Heart right ventricle (tissue), 16 donors: ENCODE measurements around the gene SERP2. TPM values are rescaled to one million over a fixed set of nuclear protein-coding genes. Genes with fewer than 3 reads are reported as not detected.

Experiments
- ATAC-seq, 8 donors: fragments of 200-7000 bp; cut with Tn5 transposase; one replicate each; pipeline ENCODE4 v1.9.1; 2020; ENCODE audit warnings: mild to moderate bottlenecking in 8 of 8, moderate library complexity in 8 of 8, moderate number of reproducible peaks in 1 of 8
- DNase-seq, 2 donors: peaks; one replicate each; pipeline ENCODE4 v3.0.0-alpha.2; 2020
- H3K27ac ChIP-seq, 10 donors: fragments of 200-600 bp; sonication (generic) in 2 of 10; one replicate each; pipeline versions ENCODE4 v1.5.0 to v1.8.0; 2020 to 2022; ENCODE audit warnings: mild to moderate bottlenecking in 3 of 10
- H3K27me3 ChIP-seq, 7 donors: fragments of 200-600 bp; one replicate each; pipeline ENCODE4 v1.8.0; 2021 to 2022; ENCODE audit warnings: mild to moderate bottlenecking in 2 of 7
- H3K36me3 ChIP-seq, 9 donors: fragments of 200-600 bp; sonication (generic) in 1 of 9; one replicate each; pipeline versions ENCODE4 v1.5.0 to v1.8.0; 2020 to 2022; ENCODE audit warnings: mild to moderate bottlenecking in 2 of 9
- H3K4me1 ChIP-seq, 9 donors: fragments of 200-600 bp; sonication (generic) in 1 of 9; one replicate each; pipeline versions ENCODE4 v1.5.0 to v1.8.0; 2020 to 2022; ENCODE audit warnings: mild to moderate bottlenecking in 4 of 9
- H3K4me3 ChIP-seq, 10 donors: fragments of 200-600 bp; sonication (generic) in 2 of 10; one replicate each; pipeline versions ENCODE4 v1.5.0 to v1.8.0; 2020 to 2022; ENCODE audit warnings: mild to moderate bottlenecking in 7 of 10, moderate library complexity in 2 of 10
- H3K9me3 ChIP-seq, 11 donors: fragments of 200-600 bp in 10 of 11; sonication (generic) in 2 of 11; one replicate each; pipeline versions ENCODE4 v1.5.0 to v1.8.0; 2013 to 2022; ENCODE audit warnings: mild to moderate bottlenecking in 2 of 11, control low read depth in 1 of 11, moderate library complexity in 1 of 11
- WGBS, 2 donors: extraction: QIAGEN DNeasy Blood & Tissue Kit; methylation state at CpG; one replicate each; pipeline ENCODE4 v1.1.7; 2013; ENCODE audit warnings: inconsistent platforms in 1 of 2; 5-methylcytosine and 5-hydroxymethylcytosine counted together
- intact Hi-C, 10 donors: fragments of 100-400 bp; cut with DNase I; formaldehyde crosslinking; loops; one replicate each; pipeline versions ENCODE4 v1.11.1 to v1.14.2; 2022
- polyA plus RNA-seq, 2 donors: library from polyadenylated mRNA; stranded (reverse); fragments of 200-250 nt; gene quantifications; one replicate each; pipeline ENCODE4 v1.2.3, GENCODE V29; 2013
- total RNA-seq, 10 donors: library from RNA; stranded (reverse); fragmentation: NEBNext Ultra II Directional in 3 of 10; extraction: Animal tissue kit (Norgen Biotek cat#: 25700) in 3 of 10; gene quantifications; one replicate each; pipeline versions ENCODE4 v1.2.1 to v1.2.4, GENCODE V29; 2021 to 2023
- TF ChIP-seq, protein P1 (sequence below), 9 donors: fragments of 200-600 bp; sonication (generic) in 2 of 9; IDR thresholded peaks; one replicate each; pipeline versions ENCODE4 v1.5.0 to v1.8.0; 2021 to 2022; ENCODE audit warnings: antibody characterized with exemption in 9 of 9, mild to moderate bottlenecking in 5 of 9, moderate library complexity in 1 of 9
- donor health status: Arrhythmogenic right ventricular cardiomyopathy.
- donor health status: ischemic (EF 13 %, LVEDD 7.1; RV severe dilation, severe dysfunction).
- donor health status: healthy with polysubstance abuse.
- donor health status: DM: no; HTN: yes; CAD: no.
- donor health status: DM: no; HTN: no; CAD: no.
- donor health status: ischemic (EF 25% LVEDD 6.9; RV normal size, moderate dysfunction).
- donor health status: ischemic (EF 25% LVEDD 5.7; RV mildly dilated, moderate dysfunction).
- donor health status: healthy.
- donor health status: DM: yes; HTN: yes; CAD: no.
- donor health status: Ischemic cardiomyopathy.
- donor health status: ischemic (EF 35%, LVEDD 5.7; RV mildly dilated, moderate dysfunction).
- donor health status: nonischemic (EF 11% LVEDD 7.7; RV severe dilation, severe dysfunction).
- donor health status: DM: yes; HTN: yes; CAD: no.
- donor health status: PGD.
- donor health status: ischemic (EF 29% LVEDD 5.4; RV normal size, mild dysfunction).
- donor health status: nonischemic (EF 23%, LVEDD 6.1; RV moderate dilation, normal function).

Gene SERP2
- total and polyA plus RNA-seq, 12 donors, result 10.0 to 20.4 (median 11.8) TPM

DNA sequence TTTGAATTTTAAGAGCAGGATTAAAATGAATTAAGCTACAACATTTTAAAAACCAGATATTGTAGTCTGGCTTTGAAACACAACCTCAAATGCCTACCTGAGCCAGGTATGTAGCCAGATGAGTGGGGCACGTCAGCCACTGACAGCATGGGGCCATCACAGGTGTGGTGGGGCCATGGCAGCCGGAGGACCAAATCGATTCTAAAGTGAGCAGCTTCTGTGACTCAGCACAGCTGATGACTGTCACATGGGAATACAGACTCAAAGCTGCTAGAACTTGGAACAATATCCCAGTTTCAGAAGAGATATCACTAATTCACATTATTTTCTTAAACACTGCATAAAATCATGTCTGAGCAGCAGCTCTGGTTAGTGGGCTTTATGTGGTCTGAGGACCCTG lies 52.8 kb downstream of the SERP2 start:
- intact Hi-C loops, result loop anchor here in 1 of 10 donors (5.0 kb wide), 1 partner anchor 174 kb away; no protein-coding TSS in a partner anchor
- TF ChIP-seq, protein P1, sequence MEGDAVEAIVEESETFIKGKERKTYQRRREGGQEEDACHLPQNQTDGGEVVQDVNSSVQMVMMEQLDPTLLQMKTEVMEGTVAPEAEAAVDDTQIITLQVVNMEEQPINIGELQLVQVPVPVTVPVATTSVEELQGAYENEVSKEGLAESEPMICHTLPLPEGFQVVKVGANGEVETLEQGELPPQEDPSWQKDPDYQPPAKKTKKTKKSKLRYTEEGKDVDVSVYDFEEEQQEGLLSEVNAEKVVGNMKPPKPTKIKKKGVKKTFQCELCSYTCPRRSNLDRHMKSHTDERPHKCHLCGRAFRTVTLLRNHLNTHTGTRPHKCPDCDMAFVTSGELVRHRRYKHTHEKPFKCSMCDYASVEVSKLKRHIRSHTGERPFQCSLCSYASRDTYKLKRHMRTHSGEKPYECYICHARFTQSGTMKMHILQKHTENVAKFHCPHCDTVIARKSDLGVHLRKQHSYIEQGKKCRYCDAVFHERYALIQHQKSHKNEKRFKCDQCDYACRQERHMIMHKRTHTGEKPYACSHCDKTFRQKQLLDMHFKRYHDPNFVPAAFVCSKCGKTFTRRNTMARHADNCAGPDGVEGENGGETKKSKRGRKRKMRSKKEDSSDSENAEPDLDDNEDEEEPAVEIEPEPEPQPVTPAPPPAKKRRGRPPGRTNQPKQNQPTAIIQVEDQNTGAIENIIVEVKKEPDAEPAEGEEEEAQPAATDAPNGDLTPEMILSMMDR (IDR thresholded peaks at IDR 0.05), result no peak
- Histone ChIP-seq H3K27ac (no peak overlapping the region), H3K4me1 (peaks cover 0 to 18% (median 6%) of the 10 kb centered on the region in 9 donors), H3K4me3 (no peak overlapping the region), H3K27me3 (no peaks in the 10 kb centered on the region), H3K9me3 (peaks cover 0 to 3% (median 0%) of the 10 kb centered on the region in 11 donors), H3K36me3 (no peaks in the 10 kb centered on the region)
- 61 to 75% methylated on average over 3 of the region's 3 CpGs for WGBS, 2 donors
- ATAC-seq, result no peak
- no peak for DNase-seq

DNA sequence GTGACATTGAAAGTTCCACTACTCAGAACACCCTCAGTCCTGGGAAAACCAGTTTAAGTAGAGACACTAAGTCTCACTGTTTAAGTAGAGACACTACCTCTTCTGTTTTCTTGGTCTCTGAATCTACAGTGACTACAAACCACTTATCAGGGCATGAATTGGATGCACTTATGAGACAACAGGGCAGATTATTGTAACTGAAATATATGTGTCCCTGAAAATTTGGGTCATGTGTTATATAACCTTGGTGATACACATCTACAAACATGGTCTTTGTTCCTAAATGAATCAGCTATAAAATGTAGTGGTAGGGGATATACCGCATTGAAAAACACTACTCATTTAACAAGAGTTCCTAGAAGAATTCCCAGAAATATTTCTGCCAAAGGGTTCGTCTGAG lies 55.7 kb downstream of the SERP2 start:
- TF ChIP-seq, protein P1 (IDR thresholded peaks at IDR 0.05), result no peak
- H3K9me3 ChIP-seq, result peaks cover 0 to 3% (median 0%) of the 10 kb centered on the region in 11 donors
- no peak overlapping the region for H3K27ac ChIP-seq
- 77 to 87% methylated on average over 2 of the region's 2 CpGs for WGBS, 2 donors
- ATAC-seq (no peak), DNase-seq (no peak)
- H3K4me3 ChIP-seq, result no peak overlapping the region
- intact Hi-C loops, result loop anchor here in 1 of 10 donors (5.0 kb wide), 1 partner anchor 177 kb away; no protein-coding TSS in a partner anchor
- peaks cover 0 to 17% (median 10%) of the 10 kb centered on the region in 9 donors for H3K36me3 ChIP-seq
- no peaks in the 10 kb centered on the region for H3K27me3 ChIP-seq
- H3K4me1 ChIP-seq, result peaks cover 0 to 30% (median 19%) of the 10 kb centered on the region in 9 donors

DNA sequence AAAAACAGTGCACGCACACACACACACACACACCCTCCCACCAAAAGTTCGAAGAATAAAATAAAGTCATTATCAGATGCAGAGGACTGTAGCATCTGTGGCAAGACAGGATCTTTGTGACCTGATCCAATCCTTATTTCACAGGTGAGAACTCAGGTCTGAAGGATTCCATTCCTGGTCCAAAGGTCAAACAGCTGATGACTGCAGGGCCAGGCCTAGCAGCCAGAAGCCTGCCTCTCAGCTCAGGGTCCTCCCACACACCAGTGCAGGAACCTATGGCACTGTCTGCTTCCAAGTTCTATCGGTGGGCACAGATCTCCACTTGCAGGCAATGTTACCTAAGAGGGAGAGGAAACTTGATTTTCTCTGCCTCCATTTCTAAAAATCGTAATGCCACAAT lies 57.5 kb downstream of the SERP2 start:
- Histone ChIP-seq H3K9me3 (peaks cover 0 to 3% (median 0%) of the 10 kb centered on the region in 11 donors), H3K27ac (no peak overlapping the region), H3K36me3 (peaks cover 0 to 25% (median 15%) of the 10 kb centered on the region in 9 donors), H3K4me1 (peaks cover 0 to 27% (median 25%) of the 10 kb centered on the region in 9 donors), H3K27me3 (no peaks in the 10 kb centered on the region), H3K4me3 (no peak overlapping the region)
- 82 to 84% methylated on average over 4 of the region's 4 CpGs for WGBS, 2 donors
- ATAC-seq (no peak), DNase-seq (no peak)
- intact Hi-C loops, result loop anchor here in 6 of 10 donors (5.0 to 10.0 kb wide), 8 partner anchors 34 to 286 kb away; partner anchors contain the start of gene SERP2 (in 1 of the 6)
- TF ChIP-seq, protein P1 (IDR thresholded peaks at IDR 0.05), result no peak

DNA sequence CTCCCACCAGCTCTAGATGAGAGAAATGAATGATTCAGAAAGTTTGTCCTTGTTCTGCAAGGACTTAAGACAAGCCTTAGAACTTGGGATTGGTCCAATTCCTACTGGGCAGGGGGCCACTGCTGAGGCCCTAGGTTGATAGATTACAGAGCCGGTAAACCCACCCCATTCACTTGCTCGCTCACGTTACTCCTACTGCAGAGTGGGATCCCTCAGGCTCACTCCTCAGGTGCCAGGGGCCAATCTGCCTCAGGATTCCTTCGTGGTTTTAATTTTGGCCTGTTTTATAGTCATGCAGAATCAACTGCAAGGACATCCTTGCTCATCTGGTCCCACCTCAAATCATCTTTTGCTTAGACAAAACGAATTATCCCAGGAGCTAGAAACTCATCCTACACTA lies 59.0 kb downstream of the SERP2 start:
- Histone ChIP-seq H3K4me3 (peak overlapping the region in 2 of 10 donors; percentile 61 to 93), H3K4me1 (peaks cover 0 to 33% (median 29%) of the 10 kb centered on the region in 9 donors)

More for the DNA sequence above, 59.0 kb downstream of the SERP2 start:
- no peak for DNase-seq
- peak overlapping the region in 1 of 10 donors; percentile 94 for H3K27ac ChIP-seq
- no peaks in the 10 kb centered on the region for H3K27me3 ChIP-seq
- intact Hi-C loops, result loop anchor here in 6 of 10 donors (5.0 to 10.0 kb wide), 8 partner anchors 35 to 288 kb away; partner anchors contain the start of gene SERP2 (in 1 of the 6)
- WGBS, 2 donors, result 51 to 58% methylated on average over 5 of the region's 5 CpGs
- no peak for ATAC-seq
- H3K36me3 ChIP-seq, result peaks cover 0 to 25% (median 15%) of the 10 kb centered on the region in 9 donors
- TF ChIP-seq, protein P1 (IDR thresholded peaks at IDR 0.05), result no peak
- no peaks in the 10 kb centered on the region for H3K9me3 ChIP-seq
